ENCODE results near the gene ATP5MC2.
"Not testable (repeated sequence)": the region's sequence is repeated elsewhere in the genome, so short reads cannot be mapped to it uniquely, and the experiment has no call there.

The ATP5MC2 gene

GRCh38 chr12:53675701-53676607 is at the start of gene ATP5MC2:
ATP5MC2 (minus strand) TSS chr12:53676083; CDS start chr12:53672614, 3,469 bp downstream.
- peak; percentile 96 to 98 for DNase-seq

- DNase-seq: no peak
Measured at GRCh38 chr12:53722450-53723041, 46.7 kb upstream of the ATP5MC2 start.

- DNase-seq: no peak
Measured at GRCh38 chr12:53720946-53721345, 45.1 kb upstream of the ATP5MC2 start.

GRCh38 chr12:53719649-53720048 is 43.8 kb upstream of the ATP5MC2 start:
- DNase-seq: no peak

- DNase-seq: not testable (repeated sequence)
Measured at GRCh38 chr12:53718567-53718966, 42.7 kb upstream of the ATP5MC2 start.

GRCh38 chr12:53717319-53717718 is 41.4 kb upstream of the ATP5MC2 start:
- no peak for DNase-seq

GRCh38 chr12:53714004-53714403 is 38.1 kb upstream of the ATP5MC2 start:
- DNase-seq: no peak

- DNase-seq: no peak
Measured at GRCh38 chr12:53713516-53713915, 37.6 kb upstream of the ATP5MC2 start.

GRCh38 chr12:53712059-53712643 is 36.3 kb upstream of the ATP5MC2 start:
- DNase-seq: no peak

- no peak for DNase-seq
Measured at GRCh38 chr12:53710091-53710490, 34.2 kb upstream of the ATP5MC2 start.

- no peak for DNase-seq
Measured at GRCh38 chr12:53709671-53710070, 33.8 kb upstream of the ATP5MC2 start.

- DNase-seq: no peak
Measured at GRCh38 chr12:53706080-53706479, 30.2 kb upstream of the ATP5MC2 start.

- DNase-seq: no peak
Measured at GRCh38 chr12:53703756-53704155, 27.9 kb upstream of the ATP5MC2 start.

- peak; percentile 71 to 76 for DNase-seq
Measured at GRCh38 chr12:53701518-53702264, 25.8 kb upstream of the ATP5MC2 start.

- DNase-seq: no peak
Measured at GRCh38 chr12:53700567-53700966, 24.7 kb upstream of the ATP5MC2 start.

GRCh38 chr12:53699678-53700025 is 23.8 kb upstream of the ATP5MC2 start:
- no peak for DNase-seq

GRCh38 chr12:53698948-53699677 is 23.2 kb upstream of the ATP5MC2 start:
- no peak for DNase-seq

- DNase-seq: no peak
Measured at GRCh38 chr12:53696655-53697331, 20.9 kb upstream of the ATP5MC2 start.

- no peak for DNase-seq
Measured at GRCh38 chr12:53696285-53696654, 20.4 kb upstream of the ATP5MC2 start.

GRCh38 chr12:53695152-53696145 is 19.6 kb upstream of the ATP5MC2 start:
- DNase-seq: peak; percentile 26 to 29

- DNase-seq: no peak
Measured at GRCh38 chr12:53694756-53695151, 18.9 kb upstream of the ATP5MC2 start.
